Adipose tissue (tissue), 3 donors: Measurements from ENCODE around the gene LCP2. TPM values are rescaled to one million over a fixed set of nuclear protein-coding genes. Genes with fewer than 3 reads are reported as not detected.

ENCODE experiments used
- H3K27ac ChIP-seq: one replicate; pipeline ENCODE4 v1.5.1; 2013; ENCODE audit warnings: low read depth, low read length
- WGBS, 3 donors: extraction: QIAGEN DNeasy Blood & Tissue Kit; methylation state at CpG; one replicate each; pipeline ENCODE4 v1.1.7; 2013; 5-methylcytosine and 5-hydroxymethylcytosine counted together
- polyA plus RNA-seq, 3 donors: library from polyadenylated mRNA; stranded (reverse); fragments of 200-250 nt; gene quantifications; one replicate each; pipeline ENCODE4 v1.2.3, GENCODE V29; 2013
- donor health status: healthy with polysubstance abuse.
- donor health status: Bipolar disorder and iron deficiency.
- donor health status: healthy.

The LCP2 gene
- polyA plus RNA-seq, result 10 to 100 TPM in 2 of 3 donors, 1 to 10 TPM in 1; 2.1 to 21.0 (median 12.9) TPM

DNA sequence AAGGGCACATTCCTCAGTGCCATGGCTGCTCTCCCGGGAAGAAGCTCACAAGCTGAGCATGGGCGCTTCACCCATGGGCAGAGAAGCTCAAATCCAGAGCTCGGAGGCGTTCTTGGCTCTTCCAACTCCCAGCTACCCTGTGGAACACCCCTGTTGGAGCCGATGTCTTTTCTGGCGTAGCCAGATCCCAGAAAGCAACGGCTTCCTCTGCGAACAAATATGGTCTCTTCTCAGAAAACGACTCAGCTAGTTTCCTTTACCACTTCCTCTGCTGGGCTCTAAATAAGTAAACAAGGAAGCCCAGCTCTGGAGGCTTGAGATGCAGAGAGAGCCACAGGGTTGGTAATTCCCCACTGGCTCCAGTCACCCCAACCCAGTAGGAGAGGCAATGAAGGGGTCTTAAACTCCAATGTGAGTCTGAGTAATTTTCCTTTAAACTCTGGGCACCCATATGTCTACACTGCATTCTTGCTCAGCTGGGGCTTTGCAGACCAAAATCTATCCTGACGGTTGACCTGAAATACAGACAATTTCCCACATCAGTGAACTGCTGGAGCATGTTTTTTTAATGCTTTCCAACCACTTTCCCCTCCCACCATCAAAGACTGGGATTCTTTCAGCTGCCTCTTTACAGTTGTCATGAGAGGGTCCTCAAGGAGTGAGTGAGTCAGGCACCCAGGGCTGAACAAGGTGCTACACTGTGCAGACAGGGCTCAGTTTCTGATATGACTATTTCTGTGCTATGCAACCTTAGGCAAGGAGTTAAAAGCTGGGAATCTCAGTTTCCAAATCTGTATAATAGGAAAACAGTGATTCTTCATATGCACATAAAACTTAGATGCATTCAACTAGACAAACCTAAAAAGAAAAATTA, at the start of gene LCP2:
TSS of gene LCP2 (minus strand) at position 189 of the 874 bp plus-strand sequence. CDS start at position 23, 166 bp downstream.
- 26 to 58% (median 35%) methylated on average over 10 of the region's 10 CpGs for WGBS, 3 donors
- H3K27ac ChIP-seq, result no peak within 1 kb of the TSS

DNA sequence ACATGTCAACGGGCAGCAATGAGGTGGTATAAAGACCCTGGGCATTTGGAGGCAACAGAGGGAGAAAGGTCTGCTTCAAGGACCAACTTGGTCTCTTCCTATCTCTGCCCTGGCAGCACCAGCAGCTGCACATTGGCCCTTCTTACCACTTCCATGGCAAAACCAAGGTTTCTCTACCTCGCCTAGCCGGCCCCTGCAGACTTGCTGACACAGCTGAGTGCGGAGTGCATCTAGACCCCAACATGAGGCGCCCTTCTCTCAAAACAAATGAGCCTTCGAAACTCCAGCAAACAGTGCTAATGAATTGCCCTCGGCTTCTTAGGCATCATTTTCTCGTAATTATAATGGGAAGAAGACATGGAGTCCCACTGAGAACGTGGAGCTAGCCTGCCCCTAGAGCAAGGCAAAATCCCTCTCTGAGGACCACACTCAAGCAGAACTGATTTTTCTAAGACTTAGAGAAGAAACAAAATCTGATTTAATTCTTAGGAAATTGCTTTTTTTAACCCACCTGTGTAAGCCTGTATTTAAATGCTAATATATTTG, 49.5 kb upstream of the LCP2 start:
- 62 to 94% (median 92%) methylated on average over 9 of the region's 9 CpGs for WGBS, 3 donors
- no peak overlapping the region for H3K27ac ChIP-seq

DNA sequence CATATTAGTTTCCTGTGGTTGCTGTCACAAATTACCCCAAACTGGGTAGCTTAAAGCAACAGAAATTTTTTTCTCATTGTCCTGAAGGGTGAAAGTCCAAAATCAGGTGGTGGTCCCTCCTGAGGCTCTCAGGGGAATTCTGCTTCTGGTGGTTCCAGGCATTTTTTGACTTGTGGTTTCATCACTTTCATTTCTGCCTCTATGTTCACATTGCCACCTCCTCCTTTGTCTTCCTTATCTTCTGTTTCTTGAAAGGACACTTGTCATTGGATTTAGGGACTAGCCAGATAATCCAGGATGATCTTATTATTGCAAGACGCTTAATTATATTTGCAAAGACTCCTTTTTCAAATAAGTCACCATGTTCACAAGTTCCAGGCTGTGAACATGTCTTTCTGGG, 48.4 kb upstream of the LCP2 start:
- H3K27ac ChIP-seq, result no peak overlapping the region
- WGBS, 3 donors, result 70 to 97% (median 89%) methylated on average over 1 of the region's 1 CpG

DNA sequence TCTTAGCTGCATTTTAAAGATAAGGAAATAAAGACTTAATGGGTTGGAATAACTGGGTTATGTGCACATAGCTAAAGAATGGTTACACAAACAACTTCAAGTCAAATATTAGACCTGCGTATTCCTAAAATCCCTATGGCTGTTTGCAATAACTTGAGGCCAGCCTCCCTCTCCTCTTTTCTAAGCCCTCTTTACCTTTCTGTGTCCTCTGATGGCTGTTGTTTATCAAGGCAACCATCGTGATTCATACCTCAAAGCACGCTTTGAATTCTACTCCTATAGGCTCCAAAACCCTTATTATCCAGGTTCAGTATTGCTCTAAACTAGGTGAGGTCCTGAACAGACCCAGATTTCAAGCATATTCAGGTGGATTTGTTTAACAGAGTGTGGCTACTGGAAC, 45.6 kb upstream of the LCP2 start:
- WGBS, 3 donors, result 78 to 97% (median 92%) methylated on average over 3 of the region's 3 CpGs
- no peak overlapping the region for H3K27ac ChIP-seq

DNA sequence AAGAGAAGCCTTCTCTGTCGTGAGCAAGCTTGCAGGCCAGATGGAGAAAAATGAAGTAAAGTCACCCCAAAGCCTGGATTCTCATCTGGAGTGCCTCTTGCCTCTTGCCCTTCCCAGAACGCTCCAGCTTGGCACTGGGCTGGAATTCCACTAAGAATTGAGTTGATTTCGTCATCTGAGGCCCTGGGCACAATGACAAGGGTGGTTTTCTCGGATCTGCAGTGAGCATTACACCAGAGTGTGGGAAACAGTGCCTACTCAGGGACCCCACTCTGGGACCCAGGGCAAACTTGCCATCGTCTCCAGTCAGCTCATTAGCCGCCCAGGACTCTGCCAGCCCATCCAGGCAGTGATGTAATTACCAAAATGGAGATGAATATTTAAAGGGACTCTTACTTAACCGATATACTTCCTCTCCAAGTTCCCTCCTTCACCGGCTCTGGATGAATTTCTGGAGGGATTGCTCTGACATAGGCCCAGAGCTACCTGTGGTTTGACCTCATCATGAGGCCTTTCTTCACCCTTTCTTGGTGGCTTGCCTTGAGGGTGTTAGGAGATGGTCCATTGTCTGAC, 44.7 kb upstream of the LCP2 start:
- WGBS, 3 donors, result 60 to 78% (median 67%) methylated on average over 8 of the region's 8 CpGs
- H3K27ac ChIP-seq, result no peak overlapping the region

DNA sequence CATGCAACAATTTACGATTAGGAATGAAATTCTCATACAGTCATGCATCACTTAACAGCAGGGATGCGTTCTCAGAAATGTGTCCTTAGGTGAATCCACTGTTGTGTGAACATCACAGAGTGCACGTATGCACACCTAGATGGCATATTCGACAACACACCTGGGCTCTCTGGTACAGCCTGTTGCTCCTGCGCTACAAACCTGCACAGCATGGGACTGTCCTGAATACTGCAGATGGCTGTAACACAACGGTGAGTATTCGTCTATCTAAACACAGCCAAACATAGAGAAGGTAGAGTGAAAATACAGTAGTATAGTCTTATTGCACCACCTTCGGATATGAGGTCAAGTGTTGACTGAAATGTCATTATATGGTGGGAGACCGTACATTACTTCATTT, 44.0 kb upstream of the LCP2 start:
- H3K27ac ChIP-seq, result no peak overlapping the region
- 86 to 95% (median 94%) methylated on average over 9 of the region's 9 CpGs for WGBS, 3 donors

DNA sequence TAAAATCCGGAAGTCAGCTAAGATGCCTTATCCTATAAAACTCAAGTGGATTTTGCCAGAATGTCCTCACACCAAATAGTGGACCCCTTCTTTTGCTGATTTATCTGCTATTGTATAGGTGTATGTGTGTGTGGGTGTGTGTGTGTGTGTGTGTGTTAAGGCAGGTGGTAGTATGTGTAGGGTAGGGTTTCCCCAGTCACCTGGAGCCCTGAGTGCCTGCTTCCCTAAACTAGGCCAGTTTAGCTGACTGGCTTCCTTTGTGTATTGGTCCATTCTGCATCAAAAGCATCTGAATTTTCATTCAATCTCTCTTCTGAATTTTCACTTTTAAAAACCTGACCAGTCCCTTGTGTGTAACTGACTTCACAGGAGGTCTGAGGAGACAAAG, 42.2 kb upstream of the LCP2 start:
- H3K27ac ChIP-seq, result no peak overlapping the region
- WGBS, 3 donors, result 90 to 91% (median 91%) methylated on average over 1 of the region's 1 CpG

DNA sequence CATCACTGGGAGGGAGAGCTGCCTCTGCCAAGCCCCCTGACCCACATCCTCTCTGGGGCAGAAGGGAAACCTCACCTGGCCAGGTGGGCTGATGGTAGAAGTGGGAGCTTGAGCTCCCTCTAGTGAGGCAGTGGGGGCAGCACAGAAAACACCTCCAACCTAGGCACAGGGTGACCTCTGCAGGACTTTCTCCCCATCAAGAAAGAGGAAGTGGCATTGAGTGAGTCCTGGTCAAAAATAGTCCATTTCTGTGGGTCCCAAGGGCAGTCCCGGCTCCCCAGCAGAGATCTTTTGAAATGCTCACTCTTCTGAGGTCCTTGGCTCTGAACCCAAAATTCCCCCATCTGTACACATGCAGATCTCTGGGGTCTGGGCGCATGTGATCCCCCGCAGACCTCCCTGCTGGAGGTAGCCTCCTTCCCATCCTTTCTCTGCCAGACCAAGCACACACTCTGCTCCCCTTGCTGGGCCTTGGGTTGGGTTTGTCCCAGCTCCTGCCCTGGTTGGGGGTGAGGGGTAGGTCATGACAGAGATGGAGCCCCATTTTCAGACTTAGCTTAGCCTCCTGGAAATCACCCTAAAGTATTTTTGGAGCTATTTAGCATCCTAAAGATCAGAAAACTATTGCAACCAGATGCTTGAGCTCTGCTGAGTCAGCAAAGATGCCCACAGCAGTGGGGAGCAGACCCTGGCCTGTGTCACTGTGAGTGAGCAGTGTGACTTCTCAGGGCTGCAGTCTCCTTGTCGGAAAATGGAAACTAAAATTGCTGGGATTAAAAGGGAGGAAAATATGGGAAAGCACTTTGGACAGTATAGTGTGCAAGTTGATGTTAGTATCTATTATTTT, 41.6 kb upstream of the LCP2 start:
- 74 to 84% (median 80%) methylated on average over 4 of the region's 4 CpGs for WGBS, 3 donors

DNA sequence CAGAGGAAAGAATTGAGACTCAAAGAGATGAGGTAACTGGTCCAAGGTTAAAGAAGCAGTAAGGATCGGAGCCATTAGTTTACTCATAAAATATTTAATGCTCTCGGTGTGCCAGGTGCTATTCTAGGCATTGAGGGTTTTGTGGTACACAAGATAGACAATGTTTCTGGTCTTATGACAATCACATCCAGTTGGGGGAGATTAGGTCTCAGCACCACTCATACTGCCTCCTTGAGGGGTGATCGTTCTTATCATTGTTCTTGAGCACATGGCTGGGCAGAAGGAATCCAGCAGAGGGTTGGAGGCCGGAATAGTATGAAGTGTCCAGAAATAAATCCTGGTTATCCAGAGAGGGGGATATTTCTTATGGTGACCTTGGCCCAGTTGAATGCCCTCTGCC, 40.7 kb upstream of the LCP2 start:
- WGBS, 3 donors, result 74 to 83% (median 79%) methylated on average over 4 of the region's 4 CpGs

More for the DNA sequence above, 41.6 kb upstream of the LCP2 start:
- no peak overlapping the region for H3K27ac ChIP-seq

DNA sequence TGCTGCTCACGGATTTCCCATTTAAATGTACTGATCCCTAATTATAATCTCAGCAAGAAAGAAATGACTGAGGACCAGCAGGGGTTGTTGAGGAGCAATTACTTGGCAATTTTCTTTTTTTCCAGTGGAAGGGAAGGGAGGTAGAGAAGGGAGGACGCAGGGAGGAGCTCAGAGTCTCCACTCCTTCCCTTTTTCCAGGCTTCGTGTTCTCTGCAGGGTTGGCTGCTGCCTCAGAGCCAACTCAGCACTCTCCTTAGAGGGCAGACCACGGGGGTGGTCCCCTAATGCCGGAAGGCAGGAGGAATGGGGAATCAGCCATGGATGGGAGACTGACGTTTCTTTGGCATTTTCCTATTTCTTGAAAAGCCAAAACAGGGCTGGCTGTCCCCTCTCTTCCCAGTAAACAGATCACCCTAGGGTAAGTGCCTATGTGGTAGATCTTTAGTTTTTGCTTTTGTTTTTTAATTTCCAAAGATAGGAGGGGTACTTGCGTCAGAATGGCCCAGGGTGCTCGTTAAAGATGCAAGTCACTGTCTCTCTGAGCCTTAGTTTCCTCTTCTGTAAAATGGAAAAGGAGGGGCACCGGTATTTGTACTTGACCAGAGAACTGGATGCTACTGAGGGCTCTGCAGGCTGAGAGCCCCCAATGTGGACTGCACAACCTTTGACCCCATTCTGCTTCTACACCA, 39.6 kb upstream of the LCP2 start:
- 40 to 54% (median 48%) methylated on average over 9 of the region's 9 CpGs for WGBS, 3 donors
- no peak overlapping the region for H3K27ac ChIP-seq

More for the DNA sequence above, 40.7 kb upstream of the LCP2 start:
- H3K27ac ChIP-seq, result no peak overlapping the region

DNA sequence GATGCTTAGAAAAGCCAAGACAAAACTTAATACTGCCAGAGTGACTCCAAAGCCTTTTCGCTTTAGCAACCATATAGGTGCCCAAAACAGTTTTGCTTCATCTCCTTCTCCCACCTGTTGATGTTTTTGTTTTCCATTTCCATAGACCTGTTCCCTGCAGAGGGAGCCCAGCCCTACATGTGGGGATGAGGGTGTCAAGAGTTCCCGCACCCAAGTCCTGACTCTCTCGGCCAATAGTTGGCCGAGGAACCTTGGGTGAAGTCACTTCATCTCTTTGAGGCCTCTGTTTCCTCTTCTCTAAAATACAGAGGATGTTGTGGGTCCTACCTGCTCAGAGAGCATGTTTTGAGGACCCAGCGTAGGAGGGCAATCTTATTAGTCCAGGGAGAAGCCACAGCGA, 38.5 kb upstream of the LCP2 start:
- no peak overlapping the region for H3K27ac ChIP-seq
- whole genome bisulfite sequencing, 3 donors, result 71 to 87% (median 82%) methylated on average over 6 of the region's 6 CpGs

DNA sequence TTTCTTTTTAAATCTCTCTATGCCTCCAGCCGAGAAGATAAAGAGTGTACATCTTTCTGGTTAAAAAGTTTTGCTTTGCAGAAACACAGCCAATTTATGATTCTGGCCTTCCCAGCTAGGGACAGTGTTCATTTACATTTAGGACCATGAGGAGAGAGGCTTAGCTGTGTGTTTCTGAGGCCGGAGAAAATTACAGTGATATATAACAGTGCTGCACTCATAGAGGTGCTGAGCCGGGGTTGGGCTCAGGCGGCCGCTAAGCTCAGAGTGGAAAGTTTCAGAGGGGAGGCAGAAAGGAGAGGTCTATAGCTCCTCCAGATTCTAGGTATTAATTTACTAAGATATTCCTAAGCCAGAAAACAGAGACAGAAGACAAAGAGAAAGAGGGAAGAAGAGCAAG, 37.0 kb upstream of the LCP2 start:
- no peak overlapping the region for H3K27ac ChIP-seq
- 72 to 83% (median 72%) methylated on average over 5 of the region's 5 CpGs for WGBS, 3 donors

DNA sequence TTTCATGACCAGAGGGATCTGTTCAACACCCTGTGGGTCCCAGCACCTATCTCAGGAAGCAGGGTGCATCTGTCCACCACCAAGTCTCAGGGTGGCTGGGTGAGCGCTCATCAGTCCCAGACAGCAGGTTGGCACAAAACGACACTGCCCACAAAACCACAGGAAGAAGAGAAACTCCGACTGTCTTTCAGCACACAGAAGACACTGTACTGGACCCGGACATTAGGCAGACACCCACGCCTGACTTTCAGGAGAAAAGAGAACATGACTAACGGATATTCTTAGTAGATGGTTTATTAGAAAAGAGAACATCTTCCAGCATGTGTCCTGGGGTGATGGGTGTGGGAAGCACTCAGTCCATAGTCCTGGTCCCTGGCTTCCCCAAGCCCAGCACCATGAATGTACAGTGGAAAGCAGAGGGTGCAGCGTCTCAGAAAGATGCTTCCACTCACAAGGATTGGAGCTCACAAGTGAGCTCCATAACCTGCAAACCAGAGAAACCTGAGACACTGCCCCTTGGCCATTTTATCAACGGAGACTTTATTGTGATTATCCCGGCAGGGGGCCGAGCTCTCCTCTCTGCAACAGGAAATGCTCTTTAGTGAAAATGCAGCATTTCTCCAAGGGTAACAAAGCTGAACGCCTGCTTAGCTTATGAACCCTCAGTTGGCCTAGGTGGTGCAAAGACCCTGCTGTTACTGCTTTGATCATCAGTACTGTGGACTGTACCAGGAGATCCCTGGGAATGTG, 35.8 kb upstream of the LCP2 start:
- WGBS, 3 donors, result 43 to 49% (median 45%) methylated on average over 11 of the region's 11 CpGs
- H3K27ac ChIP-seq, result no peak overlapping the region

DNA sequence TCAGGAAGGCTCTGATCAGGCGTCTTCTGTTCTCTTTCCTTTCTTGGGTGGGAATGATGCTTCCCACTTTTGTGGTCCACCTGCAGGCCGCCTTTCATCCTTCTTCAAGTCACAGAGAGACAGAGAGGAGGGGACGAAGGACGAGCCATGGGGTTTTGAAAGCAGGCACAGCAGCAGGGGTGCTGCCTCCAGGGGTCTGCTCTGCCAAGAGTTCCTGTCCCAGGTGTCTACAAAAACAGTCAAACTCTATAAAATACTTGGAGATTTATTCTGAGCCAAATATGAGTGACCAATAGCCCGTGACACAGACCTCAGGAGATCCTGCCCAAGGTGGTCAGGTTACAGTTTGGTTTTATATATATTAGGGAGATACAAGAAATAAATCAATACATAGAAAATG, 34.5 kb upstream of the LCP2 start:
- no peak overlapping the region for H3K27ac ChIP-seq
- 80 to 90% (median 82%) methylated on average over 5 of the region's 5 CpGs for WGBS, 3 donors

DNA sequence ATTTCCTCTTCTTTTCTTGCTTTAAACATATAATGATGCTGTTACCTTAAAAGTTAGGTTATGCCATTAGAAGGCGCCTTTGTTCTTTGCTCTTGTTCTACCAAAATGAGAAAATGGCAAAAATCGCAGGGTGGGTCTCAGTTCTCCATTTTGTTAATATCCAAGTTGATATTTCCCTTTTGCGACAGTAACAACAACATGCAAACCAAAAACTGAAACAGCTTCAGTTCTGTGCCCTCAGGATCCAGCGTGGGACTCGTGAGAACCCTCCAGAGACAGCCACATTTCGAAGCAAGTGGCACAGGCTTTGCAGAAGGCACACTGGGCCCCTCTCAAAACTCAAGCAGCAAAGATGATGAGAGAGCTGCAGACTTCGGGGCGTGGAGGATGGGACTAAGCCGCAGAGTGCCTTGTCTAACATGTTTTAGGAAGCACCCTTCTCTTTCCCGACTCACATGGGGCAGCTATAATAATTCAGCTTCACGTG, 33.0 kb upstream of the LCP2 start:
- H3K27ac ChIP-seq, result no peak overlapping the region
- 49 to 75% (median 53%) methylated on average over 11 of the region's 11 CpGs for WGBS, 3 donors

DNA sequence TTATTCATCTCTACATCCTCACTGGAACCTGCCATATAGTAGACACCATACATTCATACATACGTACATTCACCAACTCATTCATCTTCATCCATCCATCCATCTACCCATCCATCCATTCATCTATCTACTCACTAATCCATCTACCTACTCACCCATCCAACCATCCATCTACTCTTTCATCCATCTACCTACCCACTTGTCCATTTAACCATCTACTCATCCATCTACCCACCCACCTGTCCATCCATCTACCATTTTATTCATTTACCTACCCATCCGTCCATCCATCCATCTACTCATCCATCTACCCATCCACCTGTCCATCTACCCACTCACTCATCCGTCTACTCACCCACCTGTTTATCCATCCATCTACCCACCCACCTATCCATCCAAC, 31.9 kb upstream of the LCP2 start:
- H3K27ac ChIP-seq, result no peak overlapping the region

DNA sequence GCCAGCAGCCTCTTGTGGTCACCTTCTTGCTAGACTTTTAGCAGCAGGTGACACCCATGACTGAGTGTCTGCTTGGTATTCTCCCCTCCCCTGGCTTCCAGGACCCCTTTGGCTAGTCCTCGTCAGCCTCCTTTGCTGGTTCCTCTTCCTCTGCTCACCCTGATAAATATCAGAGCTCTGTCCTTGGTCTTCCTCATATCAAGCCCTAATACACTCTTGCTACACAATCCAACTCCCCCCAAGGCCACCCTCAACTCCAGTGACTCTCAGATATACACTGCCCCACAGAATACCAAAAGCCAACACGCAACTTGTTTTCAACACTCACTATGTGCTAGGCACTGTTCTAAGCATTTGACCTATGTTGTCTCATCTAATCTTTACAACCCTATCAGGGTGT, 30.3 kb upstream of the LCP2 start:
- 66 to 75% (median 75%) methylated on average over 2 of the region's 2 CpGs for WGBS, 3 donors
- no peak overlapping the region for H3K27ac ChIP-seq

More for the DNA sequence above, 31.9 kb upstream of the LCP2 start:
- 59 to 97% (median 81%) methylated on average over 3 of the region's 3 CpGs for WGBS, 3 donors
